ENCODE measurements around the gene IRF8.
"Not testable (repeated sequence)": the region's sequence is repeated elsewhere in the genome, so short reads cannot be mapped to it uniquely, and the experiment has no call there.

The IRF8 gene

GRCh38 chr16:85940214-85940613 is 41.3 kb downstream of the IRF8 start:
- no peak for DNase-seq

DNA sequence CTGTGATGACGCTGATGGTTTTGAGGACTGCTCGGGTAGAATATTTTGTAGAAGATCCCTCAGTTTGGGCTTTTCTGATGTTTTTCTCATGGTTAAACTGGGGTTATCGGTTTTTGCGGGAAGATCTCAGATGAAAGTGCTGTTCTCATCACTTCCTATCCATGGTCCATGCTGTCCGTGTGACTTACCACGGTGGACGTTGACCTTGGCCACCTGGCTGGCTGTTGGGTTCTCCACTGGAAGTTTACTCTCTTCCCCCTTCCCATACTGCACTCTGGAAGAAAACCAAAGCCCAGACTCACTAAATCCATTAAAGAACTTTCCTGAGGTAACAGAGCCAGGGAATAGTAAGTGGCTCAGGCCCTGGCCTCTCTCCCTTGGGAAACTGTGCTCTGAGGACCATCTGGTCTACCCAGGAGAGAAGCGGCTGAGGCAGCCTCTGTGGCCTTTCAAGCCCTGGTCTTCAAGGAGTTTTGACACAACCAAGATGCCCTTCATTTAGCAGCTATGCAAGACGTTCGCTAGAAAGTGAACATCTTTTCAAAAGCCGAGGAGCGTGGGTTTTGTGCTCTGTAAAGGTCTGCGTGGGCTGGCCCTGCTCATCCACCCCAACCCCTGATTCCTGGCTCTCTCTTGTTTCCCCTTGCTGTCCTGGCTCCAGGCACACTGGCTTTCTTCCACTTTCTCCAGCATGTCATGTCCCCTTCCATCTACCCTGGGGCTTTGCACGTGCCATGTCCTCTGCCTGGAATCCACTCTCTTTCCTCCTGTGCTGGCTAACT is 43.1 kb downstream of the IRF8 start:
- DNase-seq = no peak

GRCh38 chr16:85942659-85943058 is 43.7 kb downstream of the IRF8 start:
- DNase-seq = not testable (repeated sequence)

DNA sequence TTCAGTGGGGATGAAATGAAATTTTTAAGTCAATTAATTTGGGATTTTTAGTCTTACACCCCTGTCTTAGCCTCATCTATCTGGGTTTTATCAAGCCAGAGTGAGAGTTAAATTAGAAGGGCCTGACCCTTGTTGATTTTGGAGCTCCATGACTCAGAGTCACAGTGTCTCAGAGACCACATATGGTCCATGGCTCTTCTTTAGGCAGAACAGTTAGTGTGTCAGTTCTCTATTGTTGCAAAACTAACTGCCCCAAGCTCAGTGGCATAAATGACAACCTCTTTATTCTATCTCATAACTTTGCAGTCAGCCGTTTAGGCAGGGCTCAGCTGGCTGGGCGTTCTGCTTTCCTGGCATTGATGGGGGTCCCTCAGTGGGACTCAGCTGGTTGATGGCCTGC is 44.7 kb downstream of the IRF8 start:
- DNase-seq = no peak

GRCh38 chr16:85944572-85945423 is 45.8 kb downstream of the IRF8 start:
- DNase-seq = no peak

GRCh38 chr16:85945424-85945751 is 46.4 kb downstream of the IRF8 start:
- no peak for DNase-seq

DNA sequence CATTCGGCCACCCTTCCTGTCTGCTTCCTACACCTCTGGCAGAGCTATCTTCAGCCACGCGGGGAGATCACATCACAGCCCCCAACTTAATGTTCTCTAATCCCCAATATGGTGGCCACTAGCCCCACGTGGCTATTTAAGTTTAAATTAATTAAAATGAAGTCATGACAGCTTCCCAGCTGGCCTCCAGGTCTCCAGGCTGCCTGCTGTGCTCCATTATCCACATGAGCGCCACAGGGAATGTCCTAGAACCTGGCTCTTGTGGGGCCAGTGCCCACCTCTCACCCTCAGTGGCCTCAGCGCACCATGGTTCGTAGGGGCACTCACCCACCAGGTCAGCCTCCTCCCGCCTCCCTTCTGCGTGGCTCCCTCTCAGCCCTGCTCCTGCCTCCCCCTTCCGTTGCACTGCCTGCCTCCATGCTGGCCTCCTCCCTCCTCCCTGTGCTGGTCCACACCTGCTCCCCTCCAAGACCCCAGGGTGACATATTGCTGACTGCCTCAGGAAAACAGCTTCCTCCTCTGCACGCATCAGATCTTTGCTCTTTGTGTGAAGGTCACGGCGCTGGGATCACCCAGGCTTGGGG is 47.7 kb downstream of the IRF8 start:
- no peak for DNase-seq

GRCh38 chr16:85947230-85948137 is 48.5 kb downstream of the IRF8 start:
- no peak for DNase-seq

DNA sequence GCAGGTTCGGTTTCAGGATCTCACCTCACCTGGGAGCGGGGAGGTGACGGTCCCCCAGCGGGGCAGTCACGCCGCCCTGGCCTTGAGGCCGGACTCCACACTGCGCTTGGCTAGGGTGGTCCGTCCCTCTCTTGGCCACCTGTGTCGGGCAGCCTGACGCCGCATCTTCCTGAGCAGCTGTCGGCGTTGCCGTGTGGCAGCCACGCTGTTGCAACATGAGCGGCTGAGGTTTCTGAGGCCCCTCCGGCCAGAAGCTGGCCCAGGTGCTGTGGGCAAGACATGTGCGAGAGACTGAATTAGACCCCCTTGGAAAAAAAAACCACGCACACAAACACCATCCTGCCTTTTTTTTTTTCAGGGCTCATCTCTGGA is 49.2 kb downstream of the IRF8 start:
- no peak for DNase-seq

GRCh38 chr16:85948616-85949265 is 49.8 kb downstream of the IRF8 start:
- DNase-seq = no peak

- DNase-seq = no peak
These were observed 51.4 kb downstream of the IRF8 start for GRCh38 chr16:85950136-85950918.

- no peak for DNase-seq
These were observed 53.2 kb downstream of the IRF8 start for GRCh38 chr16:85952197-85952596.

- no peak for DNase-seq
These were observed 53.8 kb downstream of the IRF8 start for GRCh38 chr16:85952811-85953210.

- DNase-seq = no peak
These were observed 56.1 kb downstream of the IRF8 start for GRCh38 chr16:85954927-85955519.

DNA sequence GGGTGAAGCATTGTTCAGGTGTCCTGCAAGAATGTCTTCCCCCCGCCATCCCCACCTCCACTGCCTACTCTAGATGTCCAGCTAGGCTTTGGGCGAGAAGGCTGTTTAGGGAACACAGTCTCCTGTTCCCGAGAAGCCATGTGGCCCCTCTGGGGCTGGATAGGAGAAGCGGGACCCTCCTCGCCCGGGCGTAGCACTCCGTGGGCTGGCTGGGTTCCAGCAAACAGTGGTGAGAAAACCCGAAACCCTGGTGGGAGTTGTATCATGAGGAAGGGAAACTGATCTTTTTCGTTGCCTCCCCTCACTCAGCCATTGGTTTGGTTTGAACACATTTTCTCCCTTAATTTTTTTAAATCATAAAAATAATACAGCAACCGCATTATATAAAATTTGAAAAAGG is 56.6 kb downstream of the IRF8 start:
- DNase-seq = no peak

- DNase-seq = no peak
These were observed 57.5 kb downstream of the IRF8 start for GRCh38 chr16:85956426-85956825.

GRCh38 chr16:85958731-85959130 is 59.8 kb downstream of the IRF8 start:
- no peak for DNase-seq

DNA sequence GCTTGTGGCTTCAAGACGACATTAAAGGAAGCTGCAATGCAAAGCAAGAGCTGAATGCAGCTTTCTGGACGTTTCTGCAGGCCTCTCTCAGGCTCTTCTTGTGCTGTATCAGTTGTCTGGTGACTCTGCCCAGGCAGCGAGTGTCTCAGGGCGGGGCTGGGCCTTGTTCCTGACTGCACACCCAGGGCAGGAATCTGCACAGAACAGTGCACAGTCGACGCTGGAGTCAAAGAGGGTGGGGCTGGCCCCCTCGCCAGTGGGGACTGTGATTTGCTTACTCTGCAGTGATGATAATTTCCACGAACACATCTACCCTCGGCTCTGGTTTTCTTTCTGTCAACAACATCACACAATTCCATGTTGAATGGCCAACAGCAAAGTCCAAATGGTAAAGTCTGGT is 60.7 kb downstream of the IRF8 start:
- no peak for DNase-seq

DNA sequence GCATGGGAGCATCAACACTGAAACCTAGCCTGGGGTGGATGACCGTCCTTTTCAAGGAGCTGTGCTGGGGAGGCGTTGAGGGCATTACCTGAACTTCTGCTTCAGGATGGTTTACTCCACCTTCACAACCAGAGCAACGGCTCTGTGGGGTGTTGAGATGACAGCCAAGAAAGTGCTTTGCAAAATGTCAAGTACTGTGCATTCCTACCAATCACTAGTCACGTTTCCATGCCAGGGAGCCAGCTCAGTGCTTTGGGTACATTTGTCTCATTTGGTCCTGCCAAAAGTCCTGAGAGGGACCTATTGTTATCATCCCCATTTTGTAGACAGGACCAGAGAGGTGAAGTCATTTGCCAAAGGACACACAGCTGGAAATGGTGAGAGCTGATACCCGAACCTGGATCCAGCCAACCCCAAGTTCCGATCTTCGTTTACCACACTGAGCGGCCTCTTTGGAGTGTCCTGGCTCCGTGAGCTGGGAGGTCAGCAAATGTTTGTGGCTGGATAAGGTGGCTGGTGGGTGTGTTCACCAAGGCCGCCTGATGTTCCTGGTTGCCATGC is 61.6 kb downstream of the IRF8 start:
- DNase-seq = no peak

- DNase-seq = no peak
These were observed 63.3 kb downstream of the IRF8 start for GRCh38 chr16:85961988-85962915.
